Pancreas (tissue), 10 donors: ENCODE data around the gene PCDHGB3. TPM values are rescaled to one million over a fixed set of nuclear protein-coding genes. Genes with fewer than 3 reads are reported as not detected.
"Not testable (repeated sequence)": the region's sequence is repeated elsewhere in the genome, so short reads cannot be mapped to it uniquely, and the experiment has no call there.

Experiments
- ATAC-seq, 4 donors: fragments of 200-7000 bp; cut with Tn5 transposase; one replicate each; pipeline versions ENCODE4 v1.8.0 to v1.9.1; 2020; ENCODE audit warnings: mild to moderate bottlenecking in 4 of 4, moderate library complexity in 4 of 4
- DNase-seq, 6 donors: peaks; one replicate each; pipeline ENCODE4 v3.0.0-alpha.2; 2020
- FAIRE-seq: peaks from 2 replicates; lab custom pipeline; 2012; peaks lifted over from hg19 to GRCh38; lab: Jason Lieb, UNC
- H3K27ac ChIP-seq, 4 donors: fragments of 200-600 bp; sonication (generic); 1 replicate in 3 of 4; 2 replicates in 1 of 4; pipeline versions ENCODE4 v1.5.0 to v1.8.0; 2020
- H3K27me3 ChIP-seq, 4 donors: fragments of 200-600 bp; one replicate each; pipeline ENCODE4 v1.8.0; 2021
- H3K36me3 ChIP-seq, 3 donors: fragments of 200-600 bp; sonication (generic) in 1 of 3; one replicate each; pipeline versions ENCODE4 v1.5.0 to v1.8.0; 2020 to 2021
- H3K4me1 ChIP-seq, 3 donors: fragments of 200-600 bp; one replicate each; pipeline ENCODE4 v1.8.0; 2021
- H3K4me3 ChIP-seq, 4 donors: fragments of 200-600 bp; sonication (generic) in 2 of 4; one replicate each; pipeline versions ENCODE4 v1.5.0 to v1.8.0; 2020 to 2021
- H3K9me3 ChIP-seq, 4 donors: fragments of 200-600 bp; one replicate each; pipeline ENCODE4 v1.8.0; 2021
- CTCF ChIP-seq, 4 donors: fragments of 200-600 bp; sonication (generic) in 3 of 4; IDR thresholded peaks; one replicate each; pipeline versions ENCODE4 v1.5.0 to v1.8.0; 2021; ENCODE audit warnings: antibody characterized with exemption in 4 of 4
- WGBS, 2 donors: extraction: QIAGEN DNeasy Blood & Tissue Kit; methylation state at CpG; one replicate each; pipeline ENCODE4 v1.1.7; 2013; 5-methylcytosine and 5-hydroxymethylcytosine counted together
- intact Hi-C, 3 donors: fragments of 100-400 bp; cut with DNase I; formaldehyde crosslinking; loops; one replicate each; pipeline versions ENCODE4 v1.11.1 to v1.14.2; 2022
- polyA plus RNA-seq, 2 donors: library from polyadenylated mRNA; stranded (reverse); fragments of 200-250 nt; gene quantifications; one replicate each; pipeline ENCODE4 v1.2.3, GENCODE V29; 2013
- total RNA-seq, 6 donors: library from RNA; stranded (reverse); fragmentation: NEBNext Ultra II Directional in 4 of 6; extraction: Animal tissue kit (Norgen Biotek cat#: 25700) in 4 of 6; gene quantifications; one replicate each; pipeline versions ENCODE4 v1.2.1 to v1.2.4, GENCODE V29; 2021 to 2023
- donor health status: healthy with polysubstance abuse.
- donor health status: DM: no; HTN: no; CAD: no; lungs with moderate emphysema.
- donor health status: DM: no; HTN: no; CAD: no.
- donor health status: control.
- donor health status: control.
- donor health status: Bipolar disorder and iron deficiency.
- donor health status: DM: yes; HTN: yes; CAD: no.
- donor health status: DM: no; HTN: no; CAD: no.
- donor health status: DM: no; HTN: no; CAD: no.
- donor health status: DM: yes; HTN: yes; CAD: no.

Gene PCDHGB3
- total and polyA plus RNA-seq, 8 donors: 0.59 to 3.0 (median 2.2) TPM

- no peak for TF ChIP-seq CTCF (IDR thresholded peaks at IDR 0.05)
- DNase-seq: peak in 1 of 6 donors; percentile 31
- H3K9me3 ChIP-seq: peaks cover 0 to 6% (median 1%) of the 10 kb centered on the region in 4 donors
- H3K27me3 ChIP-seq: peaks cover 0 to 7% (median 3%) of the 10 kb centered on the region in 4 donors
- H3K27ac ChIP-seq: no peak within 1 kb of the TSS
- H3K36me3 ChIP-seq: no peaks in the 10 kb centered on the region
- H3K4me3 ChIP-seq: peak within 1 kb of the TSS in 2 of 4 donors; percentile 11 to 17
- peak; percentile 48 to 77 (median 54) for ATAC-seq
- FAIRE-seq: no peak
- H3K4me1 ChIP-seq: no peaks in the 10 kb centered on the region
- intact Hi-C loops: no loop called here
- WGBS, 2 donors: 18 to 23% methylated on average over 9 of the region's 9 CpGs
Observed at GRCh38 chr5:141343242-141343952, 26.6 kb upstream of the PCDHGB3 start, which contains the start of gene PCDHGA3. TSS of gene PCDHGA3 (plus strand) at chr5:141343829. CDS start at chr5:141344034, 205 bp downstream.

GRCh38 chr5:141343953-141344463, 26.0 kb upstream of the PCDHGB3 start:
- peaks cover 0 to 10% (median 3%) of the 10 kb centered on the region in 4 donors for H3K27me3 ChIP-seq
- FAIRE-seq (no peak), ATAC-seq (peak in 1 of 4 donors; percentile 44), DNase-seq (no peak)
- no peak for TF ChIP-seq CTCF (IDR thresholded peaks at IDR 0.05)
- H3K4me1 ChIP-seq: no peaks in the 10 kb centered on the region
- no peaks in the 10 kb centered on the region for H3K36me3 ChIP-seq
- H3K4me3 ChIP-seq: peak overlapping the region in 2 of 4 donors; percentile 11 to 17
- H3K9me3 ChIP-seq: peaks cover 0 to 6% (median 1%) of the 10 kb centered on the region in 4 donors
- intact Hi-C loops: no loop called here
- WGBS, 2 donors: 17 to 24% methylated on average over 31 of the region's 31 CpGs
- H3K27ac ChIP-seq: no peak overlapping the region

GRCh38 chr5:141345327-141345726, 24.7 kb upstream of the PCDHGB3 start:
- Histone ChIP-seq H3K9me3 (peaks cover 0 to 3% (median 1%) of the 10 kb centered on the region in 4 donors), H3K36me3 (no peaks in the 10 kb centered on the region), H3K27me3 (peaks cover 0 to 5% (median 3%) of the 10 kb centered on the region in 4 donors), H3K4me3 (no peak overlapping the region), H3K4me1 (no peaks in the 10 kb centered on the region), H3K27ac (no peak overlapping the region)
- TF ChIP-seq CTCF (IDR thresholded peaks at IDR 0.05): no peak
- no peak for DNase-seq
- no peak for FAIRE-seq
- ATAC-seq: no peak
- intact Hi-C loops: no loop called here
- 26% methylated on average over 20 of the region's 20 CpGs for WGBS, 2 donors

GRCh38 chr5:141346017-141346416, 24.0 kb upstream of the PCDHGB3 start:
- H3K4me3 ChIP-seq, H3K27me3 ChIP-seq, FAIRE-seq, H3K9me3 ChIP-seq, H3K27ac ChIP-seq, intact Hi-C loops, H3K36me3 ChIP-seq, ATAC-seq, H3K4me1 ChIP-seq, DNase-seq: not testable (repeated sequence)
- 40 to 46% methylated on average over 20 to 27 of the region's 35 CpGs for WGBS, 2 donors

- Histone ChIP-seq H3K4me1 (no peaks in the 10 kb centered on the region), H3K4me3 (peak within 1 kb of the TSS in 1 of 4 donors; percentile 22), H3K27ac (no peak within 1 kb of the TSS), H3K9me3 (peaks cover 0 to 10% (median 4%) of the 10 kb centered on the region in 4 donors), H3K36me3 (no peaks in the 10 kb centered on the region), H3K27me3 (peaks cover 0 to 5% (median 0%) of the 10 kb centered on the region in 4 donors)
- TF ChIP-seq CTCF (IDR thresholded peaks at IDR 0.05): peak in 2 of 4 donors; percentile 14 to 17
- FAIRE-seq (no peak), ATAC-seq (peak; percentile 46 to 91 (median 74)), DNase-seq (peak in 1 of 6 donors; percentile 36)
- WGBS, 2 donors: 22 to 24% methylated on average over 29 of the region's 29 CpGs
- intact Hi-C loops: no loop called here
Observed at GRCh38 chr5:141349917-141350619, 20.0 kb upstream of the PCDHGB3 start, which contains the start of gene PCDHGB1. TSS of gene PCDHGB1 (plus strand) at chr5:141350099. CDS start at chr5:141350261, 162 bp downstream.
